ENCODE measurements around the gene VAMP2. TPM values are rescaled to one million over a fixed set of nuclear protein-coding genes. Genes with fewer than 3 reads are reported as not detected.

The VAMP2 gene
- total RNA-seq, 2 donors from 2014 or later = 32.1 to 32.2 TPM

DNA sequence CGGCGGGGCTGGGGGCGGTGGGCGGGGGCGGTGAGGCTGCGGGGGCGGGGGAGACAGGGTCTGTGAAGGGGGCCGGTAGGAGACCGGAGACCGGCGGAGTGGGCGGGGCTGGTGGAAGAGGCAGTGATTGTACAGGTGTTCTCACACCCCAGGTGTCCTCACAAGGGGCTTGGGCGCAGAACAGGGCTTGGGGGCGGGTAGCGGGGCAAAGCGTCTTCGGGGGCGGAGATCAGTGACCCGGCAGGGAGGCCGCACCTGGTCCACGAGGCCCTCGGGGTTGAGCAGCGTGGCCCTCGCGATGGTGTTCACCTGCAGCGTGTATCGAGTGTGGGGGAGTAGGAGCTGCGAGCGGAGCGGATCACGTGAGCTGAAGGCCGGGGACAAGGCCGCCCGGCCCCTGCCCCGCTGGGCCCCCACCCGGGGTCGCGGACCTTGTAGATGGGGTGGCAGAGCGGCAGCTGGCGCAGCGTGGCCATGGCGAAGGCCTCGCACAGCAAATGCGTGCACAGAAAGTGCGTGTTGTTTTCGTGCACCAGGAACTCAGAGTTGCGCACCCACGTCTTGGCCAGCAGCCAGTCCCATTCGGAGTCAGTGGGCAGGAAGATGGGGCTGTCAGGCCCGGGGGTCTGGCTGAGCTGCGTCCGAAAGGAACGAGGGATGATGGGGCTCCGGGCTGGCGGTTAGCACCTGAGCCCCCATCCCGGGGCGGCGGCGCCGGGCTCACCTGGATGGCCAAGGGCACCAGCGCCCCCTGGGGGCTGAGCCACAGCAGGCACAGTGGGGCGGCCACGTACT lies 52.9 kb downstream of the VAMP2 start:
- TF ChIP-seq, protein P1, sequence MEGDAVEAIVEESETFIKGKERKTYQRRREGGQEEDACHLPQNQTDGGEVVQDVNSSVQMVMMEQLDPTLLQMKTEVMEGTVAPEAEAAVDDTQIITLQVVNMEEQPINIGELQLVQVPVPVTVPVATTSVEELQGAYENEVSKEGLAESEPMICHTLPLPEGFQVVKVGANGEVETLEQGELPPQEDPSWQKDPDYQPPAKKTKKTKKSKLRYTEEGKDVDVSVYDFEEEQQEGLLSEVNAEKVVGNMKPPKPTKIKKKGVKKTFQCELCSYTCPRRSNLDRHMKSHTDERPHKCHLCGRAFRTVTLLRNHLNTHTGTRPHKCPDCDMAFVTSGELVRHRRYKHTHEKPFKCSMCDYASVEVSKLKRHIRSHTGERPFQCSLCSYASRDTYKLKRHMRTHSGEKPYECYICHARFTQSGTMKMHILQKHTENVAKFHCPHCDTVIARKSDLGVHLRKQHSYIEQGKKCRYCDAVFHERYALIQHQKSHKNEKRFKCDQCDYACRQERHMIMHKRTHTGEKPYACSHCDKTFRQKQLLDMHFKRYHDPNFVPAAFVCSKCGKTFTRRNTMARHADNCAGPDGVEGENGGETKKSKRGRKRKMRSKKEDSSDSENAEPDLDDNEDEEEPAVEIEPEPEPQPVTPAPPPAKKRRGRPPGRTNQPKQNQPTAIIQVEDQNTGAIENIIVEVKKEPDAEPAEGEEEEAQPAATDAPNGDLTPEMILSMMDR (conservative IDR thresholded peaks at IDR 0.05) = peak; percentile 99
- H3K36me3 Mint-ChIP-seq (ENCODE audit: low read depth) = no peaks in the 10 kb centered on the region
- H3K27ac Mint-ChIP-seq = no peak overlapping the region
- peak overlapping the region; percentile 76 for H3K4me3 ChIP-seq (ENCODE audit: low read length)
- peaks cover 2% of the 10 kb centered on the region for H3K4me1 Mint-ChIP-seq
- H3K9me3 Mint-ChIP-seq = no peaks in the 10 kb centered on the region
- H3K27me3 Mint-ChIP-seq (ENCODE audit: insufficient read depth) = peaks cover 86% of the 10 kb centered on the region
- no peaks in the 10 kb centered on the region for H3K4me1 ChIP-seq (ENCODE audit: control insufficient read depth, insufficient read depth, low read length)
- no peak overlapping the region for H3K9ac ChIP-seq (ENCODE audit: extremely low read depth, low read length, poor library complexity, severe bottlenecking)
- no peaks in the 10 kb centered on the region for H3K36me3 ChIP-seq (ENCODE audit: control insufficient read depth, insufficient read depth, low read length)
- peak overlapping the region; percentile 56 for H3K4me3 Mint-ChIP-seq
- H3K27me3 ChIP-seq (ENCODE audit: control insufficient read depth, insufficient read depth, low read length, poor library complexity, severe bottlenecking) = peaks cover 75% of the 10 kb centered on the region
- DNase-seq = peak; percentile 96
- 12 to 25% methylated on average over 14 to 56 of the region's 63 CpGs for WGBS, 2 experiments (ENCODE audit: insufficient coverage in 1 of 2, insufficient read length in 1 of 2)
- no peaks in the 10 kb centered on the region for H3K9me3 ChIP-seq (ENCODE audit: control insufficient read depth, low read length)
- no peak overlapping the region for H3K27ac ChIP-seq (ENCODE audit: low read depth, low read length)

Small RNAs within 50 kb of the gene (microRNA-seq; reads per million reads assigned to microRNA genes)
- 4.4 reads per million, percentile 29 among the genes with 10 or more reads in this experiment for gene MIR4521 (ENCODE audit: borderline microRNAs expressed)
- gene MIR6883 (ENCODE audit: borderline microRNAs expressed) = not detected

Other genes starting within 250 kb of the VAMP2 start
- 1 to 10 TPM; 1.1 to 1.6 TPM for gene RNF227, start 246.7 kb downstream of the VAMP2 start, total RNA-seq
- 1 to 10 TPM; 4.0 to 6.5 TPM for gene KCNAB3, start 233.1 kb downstream of the VAMP2 start, total RNA-seq
- gene TRAPPC1, start 231.0 kb downstream of the VAMP2 start, total RNA-seq = 100 to 1,000 TPM; 150 to 170 TPM
- gene CNTROB, start 230.7 kb downstream of the VAMP2 start, total RNA-seq = 10 to 100 TPM; 47.5 to 57.4 TPM
- gene GUCY2D, start 160.3 kb downstream of the VAMP2 start, total RNA-seq = 1 to 10 TPM; 1.2 to 1.6 TPM
- not detected for gene ALOX15B, start 123.9 kb downstream of the VAMP2 start, total RNA-seq
- gene ALOX12B, start 75.2 kb downstream of the VAMP2 start, total RNA-seq = 1 to 10 TPM in 1 of 2 donors, under 1 TPM in 1; 0.95 to 1.2 TPM
- under 1 TPM; 0.13 to 0.49 TPM for gene ALOXE3, start 44.4 kb downstream of the VAMP2 start, total RNA-seq
- gene HES7, start 38.8 kb downstream of the VAMP2 start, total RNA-seq = 1 to 10 TPM in 1 of 2 donors, under 1 TPM in 1; 0.40 to 2.2 TPM
- 10 to 100 TPM; 38.3 to 53.7 TPM for gene PER1, start 10.5 kb downstream of the VAMP2 start, total RNA-seq
- gene TMEM107, start 13.4 kb upstream of the VAMP2 start, total RNA-seq = 10 to 100 TPM; 26.2 to 27.7 TPM
- gene BORCS6, start 27.2 kb upstream of the VAMP2 start, total RNA-seq = 1 to 10 TPM; 4.1 to 5.5 TPM
- 100 to 1,000 TPM in 1 of 2 donors, 10 to 100 TPM in 1; 90.5 to 122 TPM for gene AURKB, start 47.6 kb upstream of the VAMP2 start, total RNA-seq
- gene CTC1, start 85.1 kb upstream of the VAMP2 start, total RNA-seq = 10 to 100 TPM; 46.4 to 63.1 TPM
- 100 to 1,000 TPM; 119 to 158 TPM for gene PFAS, start 86.3 kb upstream of the VAMP2 start, total RNA-seq
- gene RANGRF, start 125.7 kb upstream of the VAMP2 start, total RNA-seq = 10 to 100 TPM; 34.0 to 36.3 TPM
- gene SLC25A35, start 132.5 kb upstream of the VAMP2 start, total RNA-seq = 1 to 10 TPM; 5.6 to 10.0 TPM
- gene ARHGEF15, start 147.3 kb upstream of the VAMP2 start, total RNA-seq = 1 to 10 TPM; 4.1 to 9.2 TPM
- gene ODF4, start 176.9 kb upstream of the VAMP2 start, total RNA-seq = not detected
- gene RPL26, start 220.2 kb upstream of the VAMP2 start, total RNA-seq = 1,000 to 10,000 TPM; 1,739 to 2,129 TPM
- gene RNF222, start 234.9 kb upstream of the VAMP2 start, total RNA-seq = not detected

All from endodermal cell (in vitro differentiated cells).